Measurements from ENCODE around the gene PAQR9.

DNA sequence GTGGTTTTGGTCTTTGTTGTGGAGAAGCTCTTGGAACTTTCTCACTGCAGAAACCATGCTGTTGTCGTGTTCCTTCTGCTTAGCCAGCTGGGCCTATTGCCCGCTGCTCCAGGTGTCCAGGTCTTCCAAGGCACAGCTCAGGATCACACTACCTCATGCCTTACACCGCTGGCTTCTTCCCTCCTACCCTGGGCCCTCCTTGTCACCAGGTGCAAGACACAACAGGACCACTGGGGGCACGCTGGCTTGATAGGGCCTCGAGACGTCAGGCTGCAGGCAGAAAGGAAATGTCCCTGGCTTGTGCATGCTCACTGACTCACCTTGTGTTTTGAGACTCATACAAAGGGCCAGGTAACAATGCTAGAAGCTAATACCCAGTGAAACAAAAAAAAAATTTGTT lies 32.3 kb downstream of the PAQR9 start:
- TF ChIP-seq POLR2A (IDR thresholded peaks at IDR 0.05) (no peak), CTCF (IDR thresholded peaks at IDR 0.05) (no peak)

All from thyroid gland (tissue), 4 donors.